ENCODE data around the gene HID1. TPM values are rescaled to one million over a fixed set of nuclear protein-coding genes. Genes with fewer than 3 reads are reported as not detected.
"Not testable (repeated sequence)": the region's sequence is repeated elsewhere in the genome, so short reads cannot be mapped to it uniquely, and the experiment has no call there.

The HID1 gene
- total RNA-seq, 1 donor from 2014 or later, result 9.0 TPM

GRCh38 chr17:75003070-75003956 lies 30.8 kb upstream of the HID1 start:
- intact Hi-C loops (cut with DNase I), result no loop called here
- ATAC-seq (ENCODE audit: poor library complexity), result no peak
- no peak for DNase-seq

- DNase-seq, result no peak
- ATAC-seq (ENCODE audit: poor library complexity), result no peak
- intact Hi-C loops (cut with DNase I), result no loop called here
Observed at GRCh38 chr17:75001915-75002843, 29.6 kb upstream of the HID1 start.

- intact Hi-C loops (cut with DNase I), result no loop called here
- DNase-seq, result no peak
- ATAC-seq (ENCODE audit: poor library complexity), result peak; percentile 84
Observed at GRCh38 chr17:74999523-74999922, 27.0 kb upstream of the HID1 start.

- no peak for DNase-seq
- intact Hi-C loops (cut with DNase I), result no loop called here
- peak; percentile 84 for ATAC-seq (ENCODE audit: poor library complexity)
Observed at GRCh38 chr17:74998783-74999182, 26.2 kb upstream of the HID1 start.

- intact Hi-C loops (cut with DNase I), result no loop called here
- DNase-seq, result no peak
- ATAC-seq (ENCODE audit: poor library complexity), result no peak
Observed at GRCh38 chr17:74995847-74996246, 23.3 kb upstream of the HID1 start.

GRCh38 chr17:74994440-74994839 lies 21.9 kb upstream of the HID1 start:
- intact Hi-C loops (cut with DNase I), result no loop called here
- ATAC-seq (ENCODE audit: poor library complexity) (no peak), DNase-seq (no peak)

- ATAC-seq (ENCODE audit: poor library complexity), result no peak
- no peak for DNase-seq
- intact Hi-C loops (cut with DNase I), result no loop called here
Observed at GRCh38 chr17:74992223-74992622, 19.7 kb upstream of the HID1 start.

GRCh38 chr17:74990581-74991105 lies 18.1 kb upstream of the HID1 start:
- intact Hi-C loops (cut with DNase I), result no loop called here
- no peak for DNase-seq
- ATAC-seq (ENCODE audit: poor library complexity), result no peak

- peak; percentile 78 for ATAC-seq (ENCODE audit: poor library complexity)
- intact Hi-C loops (cut with DNase I), result loop anchor here (10.0 kb wide), 1 partner anchor 47 kb away; no protein-coding TSS in a partner anchor
- peak; percentile 90 for DNase-seq
Observed at GRCh38 chr17:74987909-74988711, 15.6 kb upstream of the HID1 start.

- DNase-seq (peak; percentile 99), ATAC-seq (ENCODE audit: poor library complexity) (peak; percentile 93)
- intact Hi-C loops (cut with DNase I), result loop anchor here (10.0 kb wide), 1 partner anchor 47 kb away; no protein-coding TSS in a partner anchor
Observed at GRCh38 chr17:74987418-74987908, 14.9 kb upstream of the HID1 start, which contains the start of gene CDR2L. CDR2L (plus strand) TSS chr17:74987632; CDS start chr17:74988044, 412 bp downstream.

- DNase-seq (no peak), ATAC-seq (ENCODE audit: poor library complexity) (no peak)
- intact Hi-C loops (cut with DNase I), result loop anchor here (10.0 kb wide), 1 partner anchor 49 kb away; no protein-coding TSS in a partner anchor
Observed at GRCh38 chr17:74986206-74986576, 13.6 kb upstream of the HID1 start.

- not testable (repeated sequence) for DNase-seq
- ATAC-seq (ENCODE audit: poor library complexity), result peak; percentile 1
- intact Hi-C loops (cut with DNase I), result loop anchor here (10.0 kb wide), 1 partner anchor 52 kb away; no protein-coding TSS in a partner anchor
Observed at GRCh38 chr17:74982663-74983313, 10.2 kb upstream of the HID1 start.

GRCh38 chr17:74981979-74982662 lies 9.6 kb upstream of the HID1 start:
- ATAC-seq (ENCODE audit: poor library complexity) (peak; percentile 97), DNase-seq (peak; percentile 85)
- intact Hi-C loops (cut with DNase I), result loop anchor here (10.0 kb wide), 1 partner anchor 53 kb away; no protein-coding TSS in a partner anchor

GRCh38 chr17:74981318-74981978 lies 8.9 kb upstream of the HID1 start:
- ATAC-seq (ENCODE audit: poor library complexity) (peak; percentile 16), DNase-seq (no peak)
- intact Hi-C loops (cut with DNase I), result loop anchor here (10.0 kb wide), 1 partner anchor 53 kb away; no protein-coding TSS in a partner anchor

- DNase-seq, result no peak
Observed at GRCh38 chr17:74979408-74980146, 7.0 kb upstream of the HID1 start.

GRCh38 chr17:74978240-74978639 lies 5.7 kb upstream of the HID1 start:
- intact Hi-C loops (cut with DNase I), result no loop called here

More at GRCh38 chr17:74979408-74980146, 7.0 kb upstream of the HID1 start:
- ATAC-seq (ENCODE audit: poor library complexity), result no peak
- intact Hi-C loops (cut with DNase I), result loop anchor here (10.0 kb wide), 1 partner anchor 55 kb away; no protein-coding TSS in a partner anchor

More at GRCh38 chr17:74978240-74978639, 5.7 kb upstream of the HID1 start:
- ATAC-seq (ENCODE audit: poor library complexity), result no peak
- no peak for DNase-seq
